K562 (cell line): ENCODE data around the gene SCYL1. TPM values are rescaled to one million over a fixed set of nuclear protein-coding genes. Genes with fewer than 3 reads are reported as not detected.

ENCODE experiments used
- ATAC-seq: fragments of 200-7000 bp; cut with Tn5 transposase; 3 replicates; pipeline ENCODE4 v1.9.1; 2020; ENCODE audit warnings: moderate library complexity
- BruUV-seq: library from RNA; stranded (reverse); fragments of 400-500 nt; replicated peaks from 2 replicates; lab custom pipeline; 2021; lab: Mats Ljungman, UMichigan
- CTCF ChIA-PET: fragments of 300-600 bp; formaldehyde crosslinking; extraction: SDS; loops from one replicate; lab custom pipeline; 2021; ENCODE audit warnings: low intra/inter-chr PET ratio; lab: Yijun Ruan, JAX
- POLR2A ChIA-PET: fragments of 300-600, 350-650 bp; sonication (Branson Sonifier 250); formaldehyde crosslinking; extraction: SDS; loops from one replicate; lab custom pipeline; 2021; ENCODE audit warnings: antibody characterized with exemption, inconsistent platforms; lab: Yijun Ruan, JAX
- DNase-seq, 4 experiments: peaks; one replicate each; pipeline versions ENCODE4 v3.0.0 to v3.0.0-alpha.2; 2011 to 2018; ENCODE audit warnings: low spot score in 3 of 4, mixed read lengths in 3 of 4; ENCODE audit errors: extremely low read depth in 1 of 4
- FAIRE-seq: peaks from 2 replicates; lab custom pipeline; 2011; peaks lifted over from hg19 to GRCh38; lab: Jason Lieb, UNC
- H2AFZ ChIP-seq: 2 replicates; pipeline ENCODE4 v1.6.0; 2011; ENCODE audit warnings: low read depth, low read length, control low read depth, inconsistent platforms
- H3K27ac ChIP-seq: fragments of 200-600 bp; 3 replicates; pipeline ENCODE4 v1.8.0; 2011; ENCODE audit warnings: low read depth, mild to moderate bottlenecking, control low read depth, inconsistent platforms, low read length, moderate library complexity, mixed read lengths; ENCODE audit errors: extremely low read depth
- H3K27me3 ChIP-seq, 2 experiments: fragments of 300-600 bp in 1 of 2; 2 replicates in 1 of 2; 3 replicates in 1 of 2; pipeline versions ENCODE4 v1.6.0 to v1.8.0; 2011; ENCODE audit warnings: inconsistent platforms in 2 of 2, low read length in 2 of 2, mild to moderate bottlenecking in 1 of 2, mixed read lengths in 1 of 2, moderate library complexity in 1 of 2; ENCODE audit not compliant: control insufficient read depth in 2 of 2, insufficient read depth in 2 of 2
- H3K36me3 ChIP-seq: fragments of 300-600 bp; 3 replicates; pipeline ENCODE4 v1.8.0; 2011; ENCODE audit warnings: mild to moderate bottlenecking, low read length, inconsistent platforms; ENCODE audit not compliant: control insufficient read depth, insufficient read depth
- H3K4me1 ChIP-seq, 2 experiments: fragments of 200-600 bp in 1 of 2; replicated peaks in 1 of 2; 2 replicates in 1 of 2; 3 replicates in 1 of 2; pipeline versions ENCODE4 v1.5.1 to v1.8.0; 2011; ENCODE audit warnings: inconsistent platforms in 2 of 2, low read length in 2 of 2, mild to moderate bottlenecking in 1 of 2, mixed read lengths in 1 of 2, moderate library complexity in 1 of 2; ENCODE audit not compliant: control insufficient read depth in 2 of 2, insufficient read depth in 2 of 2
- H3K4me2 ChIP-seq: 2 replicates; pipeline ENCODE4 v1.6.1; 2011; ENCODE audit warnings: low read length, control low read depth, inconsistent platforms, mixed read lengths; ENCODE audit not compliant: insufficient read depth
- H3K4me3 ChIP-seq: fragments of 200-600 bp; sonication (generic), shearing (Covaris generic); 2 replicates; pipeline ENCODE4 v1.5.1; 2016; ENCODE audit warnings: control low read depth, inconsistent platforms
- H3K79me2 ChIP-seq: fragments of 200-600 bp; 3 replicates; pipeline ENCODE4 v1.8.0; 2011; ENCODE audit warnings: low read length, inconsistent platforms; ENCODE audit not compliant: control insufficient read depth, insufficient read depth
- H3K9ac ChIP-seq, 2 experiments: 2 replicates each; pipeline versions ENCODE4 v1.6.0 to v1.6.1; 2011; ENCODE audit warnings: low read depth in 2 of 2, low read length in 2 of 2, control low read depth in 1 of 2, inconsistent platforms in 1 of 2, mild to moderate bottlenecking in 1 of 2, mixed read lengths in 1 of 2; ENCODE audit not compliant: insufficient read depth in 1 of 2
- H3K9me1 ChIP-seq: one replicate; pipeline ENCODE4 v1.6.0; 2011; ENCODE audit warnings: inconsistent platforms, mild to moderate bottlenecking, low read length, moderate library complexity; ENCODE audit not compliant: control insufficient read depth, insufficient read depth
- H3K9me3 ChIP-seq: replicated peaks from 2 replicates; pipeline ENCODE4 v1.5.1; 2011; ENCODE audit warnings: low read depth, low read length, inconsistent platforms; ENCODE audit not compliant: control insufficient read depth, insufficient read depth
- H4K20me1 ChIP-seq: replicated peaks from 2 replicates; pipeline ENCODE4 v1.6.1; 2011; ENCODE audit warnings: low read length, inconsistent platforms, mixed read lengths; ENCODE audit not compliant: control insufficient read depth, insufficient read depth
- CEBPG ChIP-seq, 3 experiments: fragments of 200-800 bp in 1 of 3; sonication (Bioruptor generic) in 1 of 3; sonication (generic) in 1 of 3; formaldehyde crosslinking in 1 of 3; IDR thresholded peaks in 2 of 3; conservative IDR thresholded peaks in 1 of 3; 2 replicates each; pipeline versions ENCODE4 v1.6.1 to v1.8.0; 2016 to 2022; ENCODE audit warnings: missing compliant biosample characterization in 2 of 3, missing genetic modification characterization in 2 of 3, mild to moderate bottlenecking in 1 of 3, missing genetic modification reagents in 1 of 3
- CHAMP1 ChIP-seq: fragments of 450-650 bp; IDR thresholded peaks from 2 replicates; pipeline ENCODE4 v1.6.1; 2016; ENCODE audit warnings: mild to moderate bottlenecking
- E2F6 ChIP-seq, 2 experiments: IDR thresholded peaks; 2 replicates each; pipeline ENCODE4 v1.6.1; 2011; ENCODE audit warnings: borderline replicate concordance in 1 of 2, control low read depth in 1 of 2, low read depth in 1 of 2, low read length in 1 of 2, mild to moderate bottlenecking in 1 of 2, mixed read lengths in 1 of 2, moderate library complexity in 1 of 2; ENCODE audit not compliant: insufficient read depth in 1 of 2, insufficient read length in 1 of 2, poor library complexity in 1 of 2, severe bottlenecking in 1 of 2; ENCODE audit errors: extremely low read depth in 1 of 2
- ERF ChIP-seq: fragments of 450-650 bp; formaldehyde crosslinking; IDR thresholded peaks from 2 replicates; pipeline ENCODE4 v1.4.0; 2020; ENCODE audit warnings: mild to moderate bottlenecking, mixed read lengths
- KDM5B ChIP-seq: fragments of 200-600 bp; sonication (generic); IDR thresholded peaks from 2 replicates; pipeline ENCODE4 v1.6.1; 2012; ENCODE audit warnings: low read depth, mild to moderate bottlenecking, moderate library complexity, low read length, control low read depth, inconsistent platforms; ENCODE audit not compliant: insufficient replicate concordance
- MTA3 ChIP-seq: fragments of 450-650 bp; formaldehyde crosslinking; IDR thresholded peaks from 2 replicates; pipeline ENCODE4 v1.6.1; 2017; ENCODE audit warnings: mild to moderate bottlenecking, borderline replicate concordance
- SUPT5H ChIP-seq: fragments of 450-650 bp; IDR thresholded peaks from 2 replicates; pipeline ENCODE4 v1.6.1; 2016
- TEAD2 ChIP-seq: fragments of 450-650 bp; IDR thresholded peaks from 2 replicates; pipeline ENCODE4 v1.6.1; 2016; ENCODE audit warnings: missing genetic modification characterization, control low read depth, missing compliant biosample characterization
- ZBTB7A ChIP-seq: IDR thresholded peaks from 2 replicates; pipeline ENCODE4 v1.6.1; 2011; ENCODE audit warnings: low read depth, mild to moderate bottlenecking, low read length, moderate library complexity, borderline replicate concordance; ENCODE audit not compliant: control insufficient read depth
- ZFX ChIP-seq: sonication (generic); formaldehyde crosslinking; IDR thresholded peaks from 2 replicates; pipeline ENCODE4 v1.8.0; 2022; ENCODE audit warnings: mild to moderate bottlenecking, missing genetic modification reagents, moderate library complexity
- ZNF143 ChIP-seq: sonication (generic); formaldehyde crosslinking; IDR thresholded peaks from 2 replicates; pipeline ENCODE4 v1.9.0; 2022; ENCODE audit warnings: mild to moderate bottlenecking, missing genetic modification reagents
- ZNF740 ChIP-seq, 3 experiments: fragments of 200-800 bp in 1 of 3; sonication (Bioruptor generic) in 1 of 3; sonication (generic) in 1 of 3; formaldehyde crosslinking in 1 of 3; IDR thresholded peaks; 2 replicates each; pipeline versions ENCODE4 v1.6.1 to v1.8.0; 2016 to 2022; ENCODE audit warnings: mild to moderate bottlenecking in 2 of 3, missing compliant biosample characterization in 2 of 3, missing genetic modification characterization in 2 of 3, missing genetic modification reagents in 1 of 3
- WGBS: fragments of 100-300 bp; shearing (Covaris generic); methylation state at CpG from one replicate; pipeline ENCODE4 v1.1.6; 2016; ENCODE audit warnings: low coverage, mixed read lengths; ENCODE audit not compliant: insufficient coverage; ENCODE audit errors: missing lambda C conversion rate; 5-methylcytosine and 5-hydroxymethylcytosine counted together
- in situ Hi-C: fragments of 300-500 bp; cut with MboI; formaldehyde crosslinking; loops from 4 replicates; pipeline ENCODE4 v1.15.0; 2018; ENCODE audit warnings: inconsistent platforms, mixed read lengths
- intact Hi-C: fragments of 100-400 bp; cut with micrococcal nuclease; formaldehyde crosslinking; loops from 2 replicates; pipeline ENCODE4 v1.14.2; 2022
- polyA plus RNA-seq, 8 experiments: library from polyadenylated mRNA; depleted of rRNA in 4 of 8; stranded (reverse) in 5 of 8; unstranded in 3 of 8; fragments of >200 nt; fragmentation: Nextera tagmentation in 2 of 8; fragmentation: Illumina TruSeq in 1 of 8; extraction: Ambion mirVana in 2 of 8; extraction: Trizol in 1 of 8; gene quantifications; 2 replicates each; pipeline versions ENCODE4 v1.2.1 to v1.2.3, GENCODE V29; 2011 to 2014; ENCODE audit warnings: inconsistent platforms in 1 of 8, missing spikeins in 1 of 8
- total RNA-seq, 7 experiments: library from RNA; depleted of rRNA in 6 of 7; stranded (reverse); fragments of >200 nt in 6 of 7; fragmentation: Illumina TruSeq in 2 of 7; extraction: Trizol in 2 of 7; gene quantifications; 2 replicates each; pipeline versions ENCODE4 v1.2.1 to v1.2.3, GENCODE V29; 2011 to 2021; ENCODE audit warnings: low replicate concordance in 1 of 7
- TF ChIP-seq, protein P1 (sequence below): sonication (generic); formaldehyde crosslinking; IDR thresholded peaks from 2 replicates; pipeline ENCODE4 v1.8.0; 2022; ENCODE audit warnings: mild to moderate bottlenecking, missing genetic modification reagents

SCYL1 gene
- total and polyA plus RNA-seq, 9 of the 15 experiments (the other 6 are each of a cell fraction or from before 2014, with no cell fraction given), result 1.9 to 145 (median 57.6) TPM

- intact Hi-C loops (no loop called here), in situ Hi-C loops (no loop called here)
- POLR2A ChIA-PET, result interaction anchor here (0.6 to 27.6 kb wide), 65 partner anchors 10 to 721 kb away, joined by 3 to 2118 read pairs (median 11); partner anchors contain the start of genes CCDC85B, CDC42EP2, DPF2 and EHBP1L1
- H3K79me2 ChIP-seq, result peaks cover 95% of the 10 kb centered on the region
- no peaks in the 10 kb centered on the region for H3K9me1 ChIP-seq
- peak overlapping the region; percentile 84 for H3K4me3 ChIP-seq
- peaks cover 40% of the 10 kb centered on the region for H4K20me1 ChIP-seq
- H3K36me3 ChIP-seq, result peaks cover 42% of the 10 kb centered on the region
- WGBS, result 1% methylated on average over 24 of the region's 24 CpGs
- DNase-seq (peak in 2 of 4 experiments; percentile 32 to 79), FAIRE-seq (no peak), ATAC-seq (0 out of 3 replicates have a peak, but pooled peaks have one; percentile 5)
- H3K4me2 ChIP-seq, result peak overlapping the region; percentile 91
- no peaks in the 10 kb centered on the region for H3K27me3 ChIP-seq
- peak overlapping the region; percentile 93 to 100 for H3K9ac ChIP-seq
- no peaks in the 10 kb centered on the region for H3K9me3 ChIP-seq
- peak overlapping the region; percentile 99 for H3K27ac ChIP-seq
- BruUV-seq, result TSS peak; percentile 31
- CTCF ChIA-PET, result no interaction called here
- peaks cover 30 to 31% of the 10 kb centered on the region in 2 experiments for H3K4me1 ChIP-seq
- peak overlapping the region; percentile 27; the same call in 1 of the 2 replicates for H2AFZ ChIP-seq
- TF ChIP-seq TEAD2 (tag), result no peak
- no peak for TF ChIP-seq ERF (CRISPR knock-in tag)
- TF ChIP-seq KDM5B, result peak; percentile 73
- TF ChIP-seq SUPT5H, result peak; percentile 61; the same call in 1 of the 2 replicates
- TF ChIP-seq MTA3, result no peak
- no peak for TF ChIP-seq CHAMP1
- TF ChIP-seq ZNF143 (CRISPR knock-in tag), result no peak
- TF ChIP-seq ZBTB7A, result peak; percentile 22; the same call in 1 of the 2 replicates
- peak; percentile 39 for TF ChIP-seq ZFX
- TF ChIP-seq CEBPG (CRISPR knock-in tag; IDR thresholded peaks at IDR 0.05), result peak; percentile 95
- TF ChIP-seq CEBPG (tag; conservative IDR thresholded peaks at IDR 0.05 in 1 of 2, IDR thresholded peaks at IDR 0.05 in 1 of 2), result peak; percentile 95 to 99
- peak; percentile 35; the same call in 1 of the 2 replicates for TF ChIP-seq ZNF740 (CRISPR knock-in tag; IDR thresholded peaks at IDR 0.05)
- TF ChIP-seq ZNF740 (tag; IDR thresholded peaks at IDR 0.05), result no peak
- no peak for TF ChIP-seq E2F6 (IDR thresholded peaks at IDR 0.05; ENCODE audit: borderline replicate concordance in 1 of 2, extremely low read depth in 1 of 2, insufficient read depth in 1 of 2, insufficient read length in 1 of 2, low read depth in 1 of 2, low read length in 1 of 2, poor library complexity in 1 of 2, severe bottlenecking in 1 of 2)
- TF ChIP-seq, protein P1, sequence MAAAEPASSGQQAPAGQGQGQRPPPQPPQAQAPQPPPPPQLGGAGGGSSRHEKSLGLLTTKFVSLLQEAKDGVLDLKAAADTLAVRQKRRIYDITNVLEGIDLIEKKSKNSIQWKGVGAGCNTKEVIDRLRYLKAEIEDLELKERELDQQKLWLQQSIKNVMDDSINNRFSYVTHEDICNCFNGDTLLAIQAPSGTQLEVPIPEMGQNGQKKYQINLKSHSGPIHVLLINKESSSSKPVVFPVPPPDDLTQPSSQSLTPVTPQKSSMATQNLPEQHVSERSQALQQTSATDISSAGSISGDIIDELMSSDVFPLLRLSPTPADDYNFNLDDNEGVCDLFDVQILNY (CRISPR knock-in tag), result no peak
Observed at GRCh38 chr11:65498042-65498726, 26.7 kb upstream of the SCYL1 start.
